ENCODE data around the gene PCDHB5. TPM values are rescaled to one million over a fixed set of nuclear protein-coding genes. Genes with fewer than 3 reads are reported as not detected.

The PCDHB5 gene
- total RNA-seq, 1 donor from 2014 or later = 9.7 TPM

- Mint-ChIP-seq H3K27ac (ENCODE audit: unreplicated experiment) (no peak overlapping the region), H3K27me3 (ENCODE audit: low read depth, unreplicated experiment) (no peaks in the 10 kb centered on the region), H3K4me1 (ENCODE audit: low read depth, unreplicated experiment) (no peaks in the 10 kb centered on the region), H3K4me3 (ENCODE audit: unreplicated experiment) (no peak overlapping the region), H3K36me3 (ENCODE audit: low read depth, unreplicated experiment) (peaks cover 28% of the 10 kb centered on the region), H3K9me3 (ENCODE audit: unreplicated experiment) (peaks cover 14% of the 10 kb centered on the region)
- no peaks in the 10 kb centered on the region for H3K36me3 ChIP-seq (ENCODE audit: insufficient read depth, low read length)
- TF ChIP-seq EZH2 (IDR thresholded peaks at IDR 0.05; ENCODE audit: insufficient read depth, low read length) (no peak), CTCF (IDR thresholded peaks at IDR 0.05; ENCODE audit: insufficient read depth, low read depth, low read length) (no peak)
- DNase-seq (ENCODE audit: low read depth) (no peak), FAIRE-seq (no peak)
- H3K27ac ChIP-seq (ENCODE audit: low read depth, low read length) = no peak overlapping the region
- no peaks in the 10 kb centered on the region for H4K20me1 ChIP-seq (ENCODE audit: insufficient read depth, low read length)
- no peaks in the 10 kb centered on the region for H3K79me2 ChIP-seq (ENCODE audit: insufficient read depth, low read length)
- no peak overlapping the region for H2AFZ ChIP-seq (ENCODE audit: low read depth, low read length)
- H3K4me1 ChIP-seq (ENCODE audit: insufficient read depth, low read length) = no peaks in the 10 kb centered on the region
- no peak overlapping the region for H3K4me3 ChIP-seq (ENCODE audit: insufficient read depth, low read depth, low read length)
- no peaks in the 10 kb centered on the region for H3K27me3 ChIP-seq (ENCODE audit: insufficient read depth, low read length)
- no peak overlapping the region for H3K4me2 ChIP-seq (ENCODE audit: low read length)
- H3K9ac ChIP-seq (ENCODE audit: low read length) = no peak overlapping the region
- peaks cover 12% of the 10 kb centered on the region for H3K9me3 ChIP-seq (ENCODE audit: insufficient read depth, low read depth, low read length)
These were observed 29.7 kb upstream of the PCDHB5 start for GRCh38 chr5:141105350-141105749.

DNA sequence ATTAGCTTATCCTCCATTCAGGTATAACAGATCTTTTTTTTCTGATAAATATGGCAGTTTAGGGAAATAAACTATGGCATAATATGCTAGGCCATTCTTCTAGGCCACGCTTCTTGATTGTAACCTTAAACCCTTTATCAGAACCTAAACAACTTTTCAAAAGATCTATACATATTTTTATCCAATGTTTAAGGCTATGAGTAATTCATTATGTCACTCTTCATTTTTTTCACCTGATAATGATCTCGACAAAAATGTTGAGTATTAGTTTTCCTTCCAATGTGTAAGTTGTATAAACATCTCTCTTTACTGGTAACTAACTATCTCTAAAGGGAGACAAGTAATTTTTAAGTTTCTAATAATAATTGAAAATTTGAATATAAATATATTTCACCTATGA is 15.8 kb upstream of the PCDHB5 start:
- Histone ChIP-seq H3K4me1 (ENCODE audit: insufficient read depth, low read length) (no peaks in the 10 kb centered on the region), H3K27ac (ENCODE audit: low read depth, low read length) (no peak overlapping the region), H3K27me3 (ENCODE audit: insufficient read depth, low read length) (no peaks in the 10 kb centered on the region), H4K20me1 (ENCODE audit: insufficient read depth, low read length) (no peaks in the 10 kb centered on the region), H2AFZ (ENCODE audit: low read depth, low read length) (no peak overlapping the region), H3K4me3 (ENCODE audit: insufficient read depth, low read depth, low read length) (no peak overlapping the region), H3K9ac (ENCODE audit: low read length) (no peak overlapping the region), H3K79me2 (ENCODE audit: insufficient read depth, low read length) (no peaks in the 10 kb centered on the region), H3K36me3 (ENCODE audit: insufficient read depth, low read length) (no peaks in the 10 kb centered on the region), H3K4me2 (ENCODE audit: low read length) (no peak overlapping the region), H3K9me3 (ENCODE audit: insufficient read depth, low read depth, low read length) (peaks cover 6% of the 10 kb centered on the region)
- Mint-ChIP-seq H3K9me3 (ENCODE audit: unreplicated experiment) (peaks cover 17% of the 10 kb centered on the region), H3K27me3 (ENCODE audit: low read depth, unreplicated experiment) (no peaks in the 10 kb centered on the region), H3K36me3 (ENCODE audit: low read depth, unreplicated experiment) (peaks cover 20% of the 10 kb centered on the region), H3K4me3 (ENCODE audit: unreplicated experiment) (no peak overlapping the region), H3K4me1 (ENCODE audit: low read depth, unreplicated experiment) (no peaks in the 10 kb centered on the region), H3K27ac (ENCODE audit: unreplicated experiment) (no peak overlapping the region)
- TF ChIP-seq EZH2 (IDR thresholded peaks at IDR 0.05; ENCODE audit: insufficient read depth, low read length) = no peak
- TF ChIP-seq CTCF (IDR thresholded peaks at IDR 0.05; ENCODE audit: insufficient read depth, low read depth, low read length) = no peak
- FAIRE-seq = no peak
- DNase-seq (ENCODE audit: low read depth) = no peak

- Mint-ChIP-seq H3K36me3 (ENCODE audit: low read depth, unreplicated experiment) (peaks cover 19% of the 10 kb centered on the region), H3K4me1 (ENCODE audit: low read depth, unreplicated experiment) (no peaks in the 10 kb centered on the region), H3K9me3 (ENCODE audit: unreplicated experiment) (peaks cover 16% of the 10 kb centered on the region), H3K4me3 (ENCODE audit: unreplicated experiment) (no peak within 1 kb of the TSS), H3K27ac (ENCODE audit: unreplicated experiment) (no peak within 1 kb of the TSS), H3K27me3 (ENCODE audit: low read depth, unreplicated experiment) (no peaks in the 10 kb centered on the region)
- Histone ChIP-seq H3K4me3 (ENCODE audit: insufficient read depth, low read depth, low read length) (no peak within 1 kb of the TSS), H3K4me1 (ENCODE audit: insufficient read depth, low read length) (no peaks in the 10 kb centered on the region), H3K9me3 (ENCODE audit: insufficient read depth, low read depth, low read length) (peaks cover 6% of the 10 kb centered on the region), H2AFZ (ENCODE audit: low read depth, low read length) (no peak within 1 kb of the TSS), H3K4me2 (ENCODE audit: low read length) (no peak within 1 kb of the TSS), H3K9ac (ENCODE audit: low read length) (no peak within 1 kb of the TSS), H3K27me3 (ENCODE audit: insufficient read depth, low read length) (no peaks in the 10 kb centered on the region), H4K20me1 (ENCODE audit: insufficient read depth, low read length) (no peaks in the 10 kb centered on the region), H3K27ac (ENCODE audit: low read depth, low read length) (no peak within 1 kb of the TSS), H3K79me2 (ENCODE audit: insufficient read depth, low read length) (no peaks in the 10 kb centered on the region), H3K36me3 (ENCODE audit: insufficient read depth, low read length) (no peaks in the 10 kb centered on the region)
- DNase-seq (ENCODE audit: low read depth) (no peak), FAIRE-seq (no peak)
- TF ChIP-seq EZH2 (IDR thresholded peaks at IDR 0.05; ENCODE audit: insufficient read depth, low read length) (no peak), CTCF (IDR thresholded peaks at IDR 0.05; ENCODE audit: insufficient read depth, low read depth, low read length) (no peak)
These were observed 13.4 kb upstream of the PCDHB5 start, which contains the start of gene PCDHB4 for GRCh38 chr5:141121563-141121962. Gene PCDHB4 (plus strand): TSS chr5:141121818. CDS start chr5:141121999, 181 bp downstream.
